Stimulated activated CD4-positive, alpha-beta T cell treated with anti-CD3 and anti-CD28 coated beads, Interleukin-1b, Interleukin-23, amount 100 ng/mL, for 24 hours (primary cell): Measurements from ENCODE around the gene ARHGEF28.

ENCODE experiments used
- DNase-seq, 4 experiments: peaks; one replicate each; pipeline ENCODE4 v3.0.0-alpha.2; 2020; ENCODE audit warnings: low read depth in 4 of 4, low spot score in 1 of 4

The ARHGEF28 gene

GRCh38 chr5:73770172-73771025, 144.4 kb downstream of the ARHGEF28 start:
- DNase-seq: no peak

GRCh38 chr5:73774924-73775323, 148.9 kb downstream of the ARHGEF28 start:
- no peak for DNase-seq

GRCh38 chr5:73776405-73776804, 150.4 kb downstream of the ARHGEF28 start:
- DNase-seq: no peak

GRCh38 chr5:73777192-73777591, 151.2 kb downstream of the ARHGEF28 start:
- DNase-seq: no peak

- no peak for DNase-seq
These were observed 154.5 kb downstream of the ARHGEF28 start for GRCh38 chr5:73780302-73781080.

- no peak for DNase-seq
These were observed 155.2 kb downstream of the ARHGEF28 start for GRCh38 chr5:73781107-73781768.

- no peak for DNase-seq
These were observed 157.8 kb downstream of the ARHGEF28 start for GRCh38 chr5:73783828-73784227.

GRCh38 chr5:73786043-73786831, 160.2 kb downstream of the ARHGEF28 start:
- no peak for DNase-seq

- no peak for DNase-seq
These were observed 163.9 kb downstream of the ARHGEF28 start for GRCh38 chr5:73789851-73790281.

- DNase-seq: no peak
These were observed 165.4 kb downstream of the ARHGEF28 start for GRCh38 chr5:73791389-73791788.

GRCh38 chr5:73792687-73793320, 166.8 kb downstream of the ARHGEF28 start:
- DNase-seq: peak; percentile 10 to 46 (median 34)

GRCh38 chr5:73793911-73794310, 167.9 kb downstream of the ARHGEF28 start:
- no peak for DNase-seq

- no peak for DNase-seq
These were observed 170.5 kb downstream of the ARHGEF28 start for GRCh38 chr5:73796164-73797131.

GRCh38 chr5:73797132-73797510, 171.1 kb downstream of the ARHGEF28 start:
- no peak for DNase-seq

- no peak for DNase-seq
These were observed 173.5 kb downstream of the ARHGEF28 start for GRCh38 chr5:73799401-73799972.

GRCh38 chr5:73801686-73802085, 175.7 kb downstream of the ARHGEF28 start:
- DNase-seq: no peak

GRCh38 chr5:73805449-73805848, 179.5 kb downstream of the ARHGEF28 start:
- DNase-seq: no peak

GRCh38 chr5:73808911-73809310, 182.9 kb downstream of the ARHGEF28 start:
- DNase-seq: no peak

- no peak for DNase-seq
These were observed 184.4 kb downstream of the ARHGEF28 start for GRCh38 chr5:73810429-73810828.
